ENCODE results near the gene ATN1.

ATN1 gene

DNA sequence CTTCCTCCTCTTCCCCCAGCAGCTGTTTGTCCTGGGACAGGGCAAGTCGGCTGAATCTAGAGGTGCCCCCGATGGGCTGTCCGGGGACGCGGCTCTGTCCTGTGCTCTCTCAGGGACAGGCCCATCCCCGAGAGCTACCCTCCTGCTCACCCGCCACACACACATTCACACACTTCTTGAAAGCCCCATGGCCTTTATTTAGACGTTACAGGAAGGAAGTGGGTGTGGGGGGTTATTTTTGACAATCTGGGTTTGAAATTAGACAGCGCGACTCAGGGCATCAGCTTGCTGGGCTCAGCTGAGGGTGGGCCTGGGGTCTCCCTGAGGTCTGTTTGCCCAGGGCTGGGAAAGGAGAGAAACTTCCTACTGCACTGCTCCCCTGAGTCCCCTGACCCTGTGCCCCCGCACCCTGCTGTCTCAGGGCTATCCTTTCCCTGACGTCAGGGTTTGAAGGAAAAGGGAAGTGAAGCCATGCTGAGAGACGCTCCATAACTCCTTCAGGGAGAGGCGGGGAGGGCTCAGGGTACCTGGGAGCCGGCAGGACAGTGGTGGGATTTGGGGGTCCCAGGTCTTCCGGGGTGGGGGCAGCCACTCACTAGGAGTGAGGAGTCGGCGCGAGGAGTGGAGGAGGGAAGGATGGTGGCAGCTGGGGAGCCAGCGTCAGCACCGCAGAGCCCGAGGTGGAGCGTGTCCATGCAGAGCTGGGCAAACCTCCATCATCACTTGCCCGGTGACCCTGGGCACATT lies 31.5 kb downstream of the ATN1 start:
- peak; percentile 61 for DNase-seq

DNA sequence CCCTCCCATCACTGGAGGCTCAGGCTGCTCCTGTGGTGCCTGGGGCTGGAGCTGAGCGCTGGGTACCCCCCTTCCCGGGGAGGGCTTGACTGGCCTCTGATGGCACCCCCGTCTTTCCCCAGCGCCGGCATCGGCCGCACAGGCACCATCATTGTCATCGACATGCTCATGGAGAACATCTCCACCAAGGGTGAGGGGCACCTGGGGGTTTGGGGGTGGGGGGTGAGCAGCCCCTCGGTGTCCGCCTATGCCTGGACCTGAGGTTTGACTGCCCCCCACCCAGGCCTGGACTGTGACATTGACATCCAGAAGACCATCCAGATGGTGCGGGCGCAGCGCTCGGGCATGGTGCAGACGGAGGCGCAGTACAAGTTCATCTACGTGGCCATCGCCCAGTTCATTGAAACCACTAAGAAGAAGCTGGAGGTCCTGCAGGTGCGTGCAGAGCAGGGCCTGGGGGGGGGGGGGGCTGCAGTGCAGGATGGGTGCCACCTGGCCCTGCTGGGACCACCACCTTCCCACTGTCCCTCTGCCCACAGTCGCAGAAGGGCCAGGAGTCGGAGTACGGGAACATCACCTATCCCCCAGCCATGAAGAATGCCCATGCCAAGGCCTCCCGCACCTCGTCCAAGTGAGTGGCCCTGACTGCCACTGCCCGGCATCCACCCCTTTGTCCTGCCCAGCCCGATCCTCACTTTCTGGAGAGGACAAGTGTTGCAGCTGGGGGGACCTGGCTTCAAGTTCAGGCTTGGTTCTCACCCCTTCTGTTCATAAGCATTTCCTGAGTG lies 32.2 kb downstream of the ATN1 start:
- no peak for DNase-seq

DNA sequence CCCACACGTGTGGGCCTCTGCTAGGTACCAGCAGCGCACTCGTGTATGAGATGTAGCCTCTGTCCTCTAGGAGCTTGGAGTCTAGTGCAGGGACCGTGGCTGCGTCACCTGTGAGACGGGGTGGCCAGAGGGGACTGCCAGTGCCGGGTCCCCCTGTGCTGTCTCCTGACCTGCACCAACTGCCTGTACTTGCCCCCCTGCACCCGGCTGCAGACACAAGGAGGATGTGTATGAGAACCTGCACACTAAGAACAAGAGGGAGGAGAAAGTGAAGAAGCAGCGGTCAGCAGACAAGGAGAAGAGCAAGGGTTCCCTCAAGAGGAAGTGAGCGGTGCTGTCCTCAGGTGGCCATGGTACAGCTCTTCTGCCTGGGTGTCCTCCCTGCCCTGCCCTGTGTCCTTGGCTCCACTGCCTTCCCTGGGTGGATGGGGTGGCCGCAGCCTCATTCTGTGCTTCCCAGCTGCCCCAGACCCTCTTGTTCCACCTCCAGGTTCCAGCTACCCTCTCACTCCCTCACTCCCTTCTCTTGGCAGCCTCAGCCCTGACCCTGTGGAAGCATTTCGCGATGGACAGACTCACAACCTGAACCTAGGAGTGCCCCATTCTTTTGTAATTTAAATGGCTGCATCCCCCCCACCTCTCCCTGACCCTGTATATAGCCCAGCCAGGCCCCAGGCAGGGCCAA lies 33.0 kb downstream of the ATN1 start:
- no peak for DNase-seq

DNA sequence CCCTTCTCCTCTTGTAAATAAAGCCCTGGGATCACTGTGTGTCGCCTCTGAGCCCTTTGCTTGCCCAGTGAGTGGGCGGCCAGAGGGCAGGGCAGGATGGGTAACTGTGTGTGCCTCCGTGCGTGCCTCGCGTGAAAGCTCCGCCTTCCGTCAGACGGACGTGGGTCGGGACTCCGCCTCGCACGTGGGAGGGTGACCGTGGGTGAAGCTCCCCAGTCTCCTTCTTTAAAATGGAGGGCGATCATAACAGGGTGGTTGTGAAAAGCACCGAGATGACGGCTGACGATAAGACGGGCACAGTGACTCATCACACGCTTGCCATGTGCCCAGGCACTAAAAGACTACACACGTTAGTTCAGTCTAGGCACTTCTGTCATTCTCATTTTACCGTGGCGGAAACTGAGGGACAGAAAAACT lies 33.5 kb downstream of the ATN1 start:
- peak; percentile 95 for DNase-seq

DNA sequence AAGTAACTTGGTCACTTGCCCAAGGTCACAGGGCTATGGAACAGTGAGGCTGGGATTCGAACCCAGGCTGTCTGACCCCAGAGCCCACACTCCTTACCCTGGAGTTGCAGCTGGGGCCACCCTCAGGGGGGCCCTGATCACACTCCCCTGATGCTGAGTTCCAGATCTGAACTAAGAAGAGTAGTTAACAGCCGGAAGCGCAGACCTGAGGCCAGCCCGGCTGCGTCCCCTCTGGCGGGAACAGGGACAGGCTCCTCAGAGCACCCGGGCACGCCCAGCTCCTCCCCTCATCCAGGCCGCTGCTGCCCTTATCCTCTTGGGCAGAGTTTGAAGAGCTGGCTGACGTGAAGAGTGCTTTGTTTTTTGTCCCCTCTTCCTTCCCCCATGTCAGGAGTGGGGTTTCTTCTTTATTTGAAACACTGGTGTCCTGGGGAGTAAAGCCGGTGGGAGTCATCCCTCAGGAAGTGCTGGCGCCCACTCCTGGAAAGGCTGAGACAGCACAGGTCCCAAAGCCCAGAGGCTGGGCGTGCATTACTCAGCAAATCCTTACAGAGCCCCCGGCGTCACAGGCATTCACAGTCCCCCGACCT lies 34.0 kb downstream of the ATN1 start:
- peak; percentile 60 for DNase-seq

DNA sequence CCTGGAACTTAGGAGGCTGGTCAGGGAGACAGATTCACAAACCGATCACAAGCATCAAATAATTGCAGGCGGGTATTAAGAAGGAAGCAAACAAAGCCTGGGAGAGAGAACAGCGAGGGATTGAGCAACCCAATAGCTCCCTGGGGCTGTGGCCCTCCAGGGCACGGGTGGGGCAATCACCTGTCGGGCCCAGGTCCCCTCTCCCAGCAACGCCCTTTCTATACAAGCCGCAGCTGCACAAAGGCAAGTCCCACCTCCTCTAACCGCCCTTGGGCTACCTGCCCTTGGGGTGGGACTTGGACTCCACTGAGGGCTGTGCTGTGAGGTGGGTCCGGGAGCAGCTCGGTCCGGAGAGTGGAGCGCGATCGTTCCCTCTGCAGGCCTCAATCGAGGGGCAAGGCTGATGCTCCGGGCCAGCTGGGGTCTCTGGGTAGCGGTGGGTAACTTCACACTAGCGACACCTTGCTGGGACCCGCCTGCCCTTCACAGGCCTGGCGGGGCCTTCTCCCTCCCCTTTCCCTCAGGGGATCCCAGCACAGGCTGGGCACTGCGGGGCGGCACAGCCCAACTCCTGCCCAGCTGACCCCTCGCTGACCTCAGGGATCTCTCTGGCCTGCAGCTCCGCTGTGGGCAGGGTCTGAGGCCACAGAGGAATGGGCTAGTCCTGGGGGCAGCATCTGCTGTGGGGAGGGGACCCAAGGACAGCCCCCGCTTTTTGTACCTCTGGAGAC lies 34.7 kb downstream of the ATN1 start:
- no peak for DNase-seq

DNA sequence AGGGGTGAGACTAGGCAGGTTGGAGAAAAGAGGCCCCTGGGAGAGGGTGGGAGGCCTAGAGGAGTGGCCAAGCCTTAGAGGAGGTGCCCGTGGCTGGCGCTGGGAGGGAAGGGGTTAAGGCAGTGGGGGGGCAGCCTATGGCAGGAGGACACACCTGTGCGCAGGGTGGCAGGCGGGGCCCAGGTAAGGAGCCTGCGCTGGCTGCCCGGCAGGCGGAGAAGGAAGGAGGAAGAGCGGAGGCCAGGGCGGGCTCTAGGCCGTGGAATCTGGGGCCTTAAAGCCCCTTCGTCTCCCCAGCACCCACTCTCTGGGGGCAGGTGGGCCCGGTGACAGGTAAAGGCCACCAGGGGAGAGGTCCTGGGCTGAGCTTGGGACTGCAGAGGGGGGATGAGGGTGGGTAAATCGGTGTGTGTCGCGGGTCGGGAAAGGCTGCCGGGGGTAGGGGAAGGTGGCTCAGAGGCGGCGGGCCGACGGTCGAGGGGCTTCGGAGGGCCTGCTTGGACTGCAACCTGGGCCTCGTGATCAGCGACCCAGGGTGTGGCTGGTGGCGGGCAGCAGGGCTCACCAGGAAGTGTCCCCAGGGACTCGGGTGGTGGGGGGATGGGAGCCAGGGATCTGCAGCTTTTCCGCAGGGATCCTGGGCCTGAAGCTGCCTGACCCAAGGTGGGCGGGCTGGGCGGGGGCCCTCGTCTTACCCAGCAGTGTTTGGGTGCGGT lies 35.4 kb downstream of the ATN1 start:
- no peak for DNase-seq

DNA sequence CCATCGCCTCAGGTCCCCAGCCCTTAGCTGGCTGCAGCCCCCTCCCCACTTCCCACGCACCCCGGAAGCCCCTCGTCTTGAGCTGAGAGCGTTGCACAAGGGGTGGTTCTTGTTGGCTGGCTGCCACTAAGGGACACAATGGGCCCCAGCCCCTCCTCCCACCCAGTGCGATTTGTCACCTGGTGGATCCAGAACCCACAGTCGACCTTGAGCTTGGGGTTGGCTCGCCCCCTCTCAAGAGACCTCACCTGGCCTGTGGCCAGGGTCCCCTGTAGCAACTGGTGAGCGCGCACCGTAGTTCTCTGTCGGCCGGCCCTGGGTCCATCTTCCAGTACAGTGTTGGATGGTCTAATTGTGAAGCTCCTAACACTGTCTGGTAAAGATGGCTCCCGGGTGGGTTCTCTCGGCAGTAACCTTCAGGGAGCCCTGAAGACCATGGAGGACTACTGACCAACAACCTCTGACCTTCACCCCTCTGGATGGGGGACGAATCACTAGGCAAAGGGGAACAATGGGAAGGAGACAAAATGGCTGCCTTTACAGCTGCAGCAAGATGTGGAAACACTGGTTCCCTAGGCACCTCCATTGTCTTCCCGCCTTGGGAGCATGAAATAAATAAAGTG lies 36.1 kb downstream of the ATN1 start:
- DNase-seq, result no peak

DNA sequence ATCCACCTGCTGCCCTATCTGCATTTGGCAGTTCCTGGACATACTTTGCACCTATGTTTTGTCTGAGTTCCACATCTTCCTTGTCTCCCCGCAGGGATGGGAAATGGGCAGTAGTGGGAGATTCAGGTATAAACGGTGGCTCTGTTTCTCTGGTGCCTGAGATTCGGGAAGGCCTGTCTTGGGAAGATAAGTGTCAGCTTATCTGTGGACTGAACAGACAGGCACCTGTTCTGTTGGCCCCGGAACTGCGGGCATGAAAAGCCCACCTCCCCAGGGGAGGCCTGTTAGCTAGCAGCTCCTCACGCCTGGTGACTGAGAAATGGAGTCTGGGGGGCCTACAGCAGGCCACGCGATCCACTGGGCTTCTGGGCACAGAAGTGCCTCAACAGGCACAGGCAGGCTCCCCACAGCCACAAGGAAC lies 36.9 kb downstream of the ATN1 start:
- DNase-seq, result no peak

DNA sequence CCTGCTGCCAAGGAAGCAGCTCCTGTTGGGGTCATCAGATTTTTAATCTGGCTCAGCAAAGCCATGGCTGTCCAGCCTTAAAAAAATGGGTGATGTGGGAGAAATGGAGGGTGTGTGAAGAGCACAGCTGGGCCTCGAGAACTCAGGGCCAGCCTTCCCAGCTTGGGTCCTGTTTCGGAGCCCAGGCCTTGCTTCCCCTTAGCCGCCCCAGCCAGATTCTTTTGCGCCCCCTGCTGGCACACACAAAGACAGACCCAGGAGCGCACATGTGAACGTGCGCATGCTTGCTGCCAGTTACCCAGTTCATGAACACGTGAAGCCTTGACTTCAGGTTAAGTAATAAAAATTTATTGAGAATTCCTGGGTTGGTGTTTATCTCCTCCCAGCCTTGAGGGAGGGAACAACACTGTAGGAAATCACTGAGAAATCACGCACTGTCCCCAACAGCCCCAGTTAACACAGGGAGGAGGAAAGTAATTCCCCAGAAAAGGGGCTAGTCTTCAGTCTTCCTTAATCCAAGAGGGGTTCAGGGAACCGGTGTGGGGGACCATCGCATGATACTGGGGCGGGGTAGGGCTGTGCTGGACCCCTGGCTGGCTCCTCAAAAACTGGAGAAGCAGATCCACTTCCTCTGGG lies 37.4 kb downstream of the ATN1 start:
- peak; percentile 86 for DNase-seq

DNA sequence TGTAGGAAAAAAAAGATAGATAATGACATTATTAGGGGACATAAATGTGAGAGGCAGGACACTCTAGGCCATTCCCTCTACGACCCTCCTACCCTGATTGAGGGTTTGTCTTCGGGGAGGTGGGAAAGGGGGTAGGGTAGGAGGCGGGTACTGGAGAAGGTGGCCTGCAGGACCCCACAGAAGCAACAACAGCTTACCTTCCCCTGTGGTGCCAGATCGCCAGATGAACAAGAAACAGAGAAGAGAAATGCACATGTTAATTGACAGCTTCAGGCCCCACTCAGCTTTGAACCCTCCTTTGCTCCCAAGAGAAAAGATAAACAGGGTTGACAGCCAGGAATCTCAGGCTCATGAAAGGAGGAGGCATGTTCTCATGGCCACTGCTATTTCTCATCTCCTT lies 38.0 kb downstream of the ATN1 start:
- DNase-seq, result no peak

DNA sequence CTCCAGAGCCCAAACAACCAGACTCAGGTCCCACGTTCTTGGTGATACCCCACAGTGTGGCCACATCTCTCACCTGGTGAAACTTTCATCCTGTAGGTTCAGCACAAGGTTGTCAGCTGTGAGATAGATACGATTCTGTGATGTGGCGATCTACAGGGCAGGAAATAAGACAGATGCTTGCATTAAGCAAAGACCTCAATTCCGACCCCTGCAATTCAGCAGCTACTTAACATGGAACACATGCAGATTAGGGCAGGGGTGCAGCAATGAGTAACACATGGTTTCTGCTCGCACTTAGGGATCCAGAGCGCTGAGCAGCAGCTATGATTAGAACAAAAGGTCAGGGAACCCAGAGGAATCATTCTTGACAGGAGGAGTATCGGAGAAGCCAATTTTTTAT lies 38.6 kb downstream of the ATN1 start:
- DNase-seq, result no peak

DNA sequence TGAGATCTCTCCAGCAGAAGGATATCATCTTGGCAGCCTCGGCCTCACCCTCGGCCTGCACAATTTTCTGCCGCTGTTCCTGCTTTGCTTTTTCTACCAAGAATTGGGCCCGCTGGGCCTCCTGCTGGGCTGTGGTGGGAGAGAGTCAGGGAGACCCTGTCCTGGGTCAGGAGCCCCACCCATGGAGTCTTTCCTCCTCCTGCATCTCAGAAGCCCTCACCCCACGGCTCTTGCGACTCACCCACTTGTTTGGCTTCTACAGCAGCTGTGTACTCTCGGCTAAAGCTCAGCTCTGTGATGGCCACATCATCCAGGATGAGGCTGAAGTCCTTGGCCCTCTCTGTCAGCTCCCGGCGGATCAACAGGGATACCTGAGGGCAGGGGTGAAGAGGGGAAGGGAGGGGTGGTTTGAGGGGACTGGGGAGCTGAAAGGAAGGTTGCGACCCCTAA lies 39.9 kb downstream of the ATN1 start:
- no peak for DNase-seq

DNA sequence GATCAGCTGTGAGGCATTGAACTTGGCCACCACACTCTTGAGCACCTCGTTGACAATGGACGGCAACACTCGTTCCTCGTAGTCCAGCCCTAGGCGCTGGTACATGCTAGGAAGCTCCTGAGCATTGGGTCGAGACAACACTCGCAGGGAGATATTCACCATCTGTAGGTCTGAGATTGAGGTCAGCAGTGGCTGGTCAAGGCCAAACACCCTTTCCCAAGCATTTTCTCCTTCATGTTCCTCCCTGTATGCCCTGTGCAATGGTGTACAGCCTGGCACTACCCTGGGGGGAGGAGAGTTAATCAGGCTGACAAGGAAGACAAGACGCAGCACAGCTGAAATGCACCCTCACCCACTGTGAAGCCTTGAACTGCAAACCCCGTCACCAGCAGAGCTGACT lies 40.7 kb downstream of the ATN1 start:
- DNase-seq, result no peak

DNA sequence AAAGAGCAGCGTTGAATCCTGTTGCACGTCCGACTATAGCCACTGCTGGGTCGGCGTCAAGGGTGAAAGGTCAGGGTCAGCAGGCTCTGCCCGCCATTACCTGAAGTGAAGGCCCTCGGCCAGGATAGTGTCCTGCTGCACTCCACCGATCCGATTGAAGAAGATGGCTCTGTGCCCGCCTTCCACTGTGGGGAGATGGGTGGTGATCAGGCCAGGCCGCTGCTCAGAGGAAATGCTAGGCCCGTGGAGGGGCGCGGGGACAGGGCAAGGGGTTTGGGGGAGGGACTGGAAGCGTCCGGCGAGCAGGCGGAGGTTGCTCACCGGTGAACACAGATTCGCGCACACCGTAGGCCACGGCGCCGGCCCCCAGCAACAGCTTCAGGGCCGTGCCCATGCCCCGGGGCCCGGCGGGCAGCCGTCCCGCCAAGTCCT lies 42.4 kb downstream of the ATN1 start:
- no peak for DNase-seq

DNA sequence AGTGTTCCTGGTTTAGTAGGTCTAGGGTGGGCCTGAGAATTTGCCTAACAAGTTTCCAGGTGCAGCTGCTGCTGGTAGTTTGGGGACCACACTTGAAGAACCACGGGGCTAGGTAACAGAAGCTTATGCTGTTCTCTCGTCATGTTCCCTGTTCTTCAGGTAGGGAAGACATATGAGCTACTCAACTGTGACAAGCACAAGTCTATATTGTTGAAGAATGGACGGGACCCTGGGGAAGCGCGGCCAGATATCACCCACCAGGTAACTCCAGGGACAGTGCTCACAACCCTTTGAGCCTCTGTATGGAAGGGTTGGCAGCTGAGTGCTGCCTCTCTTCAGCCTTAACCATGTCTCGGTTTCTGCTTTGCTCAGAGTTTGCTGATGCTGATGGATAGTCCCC lies 46.4 kb downstream of the ATN1 start:
- no peak for DNase-seq

DNA sequence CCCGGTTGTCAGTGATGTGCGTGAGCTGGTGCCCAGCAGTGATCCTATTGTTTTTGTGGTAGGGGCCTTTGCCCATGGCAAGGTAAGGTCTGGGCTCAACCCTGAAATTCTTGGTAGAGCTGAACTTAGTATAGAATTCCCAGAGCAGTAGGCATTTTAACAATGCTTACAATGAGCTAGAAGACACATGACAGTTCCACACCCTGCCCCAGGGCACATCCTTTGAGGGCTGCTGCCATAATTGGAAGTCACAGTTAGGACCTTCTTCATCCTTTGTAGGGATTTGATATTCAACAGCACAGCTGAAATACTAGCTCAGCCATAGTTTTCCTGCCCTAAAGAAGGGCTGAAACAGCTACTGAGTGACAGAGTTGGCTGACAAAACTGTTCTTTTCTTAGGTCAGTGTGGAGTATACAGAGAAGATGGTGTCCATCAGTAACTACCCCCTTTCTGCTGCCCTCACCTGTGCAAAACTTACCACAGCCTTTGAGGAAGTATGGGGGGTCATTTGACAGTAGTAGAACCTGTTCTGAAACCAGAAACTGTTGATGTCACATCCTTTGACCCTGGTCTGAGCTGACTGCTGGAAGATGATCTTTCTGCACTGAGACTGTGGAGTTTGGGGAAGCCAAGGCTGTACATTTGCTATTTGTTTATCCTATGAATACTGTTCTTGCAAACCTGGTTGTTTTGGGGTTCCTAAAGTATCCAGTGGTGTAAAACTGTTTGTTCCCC lies 47.7 kb downstream of the ATN1 start:
- DNase-seq, result no peak

DNA sequence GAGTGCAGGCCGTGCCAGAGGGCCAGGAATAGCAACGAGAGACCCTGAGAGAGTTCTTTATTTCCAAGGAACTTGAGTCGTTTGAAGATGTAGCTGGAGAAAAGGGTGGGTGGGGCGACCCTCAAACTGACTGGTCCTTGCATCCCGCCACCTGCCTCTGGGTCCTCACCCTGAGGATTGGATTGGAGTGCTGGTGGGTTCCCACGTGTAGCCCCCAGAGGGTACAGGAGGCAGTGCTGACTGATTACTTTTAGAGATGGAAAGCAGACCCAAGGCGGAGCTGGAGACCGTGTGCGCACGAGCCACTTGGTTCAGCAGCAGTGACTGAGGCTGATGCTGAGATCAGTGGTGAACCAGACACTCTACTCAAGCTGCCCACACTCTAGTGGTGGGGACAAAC lies 49.9 kb downstream of the ATN1 start:
- no peak for DNase-seq

DNA sequence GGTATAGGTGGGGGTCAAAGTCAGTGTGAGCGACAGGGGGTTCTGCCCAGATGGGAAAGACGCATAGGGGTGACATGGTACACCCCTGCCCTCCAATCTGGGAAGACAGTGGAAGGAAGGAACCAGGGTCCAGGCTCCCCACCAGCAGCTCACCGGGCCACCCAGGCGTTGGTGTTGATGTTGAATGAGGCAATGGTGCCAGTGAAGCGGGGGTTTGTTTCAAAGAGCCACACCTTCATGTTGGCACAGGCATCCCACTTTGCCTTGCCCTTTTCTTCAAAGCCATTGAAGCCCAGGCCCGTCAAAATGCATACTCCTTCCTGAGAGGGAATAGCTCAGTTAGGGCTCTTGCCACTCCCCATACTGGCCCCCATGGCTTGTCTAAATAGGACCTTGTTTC lies 50.4 kb downstream of the ATN1 start:
- DNase-seq, result no peak

DNA sequence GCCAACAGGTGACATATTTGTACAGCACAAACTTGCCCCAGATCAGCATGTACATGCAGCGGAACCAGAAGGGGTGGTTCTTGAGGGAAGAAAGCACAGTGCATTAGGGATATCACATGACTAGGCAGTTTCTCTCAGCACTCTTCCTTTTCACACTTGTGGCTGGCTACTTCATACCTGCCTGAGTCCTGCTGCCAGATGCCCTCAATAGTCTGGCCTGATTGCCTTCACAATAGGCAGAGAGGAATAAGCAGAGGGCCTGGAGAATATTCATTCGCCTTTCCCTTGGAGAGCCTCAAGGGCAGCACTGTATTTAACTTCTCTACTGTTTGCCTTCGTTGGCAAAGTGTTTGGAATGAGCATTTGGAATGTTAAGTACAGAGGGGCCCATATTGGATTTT lies 50.9 kb downstream of the ATN1 start:
- no peak for DNase-seq
